GM12801 (cell line): Measurements from ENCODE around the gene TNNT2.

ENCODE experiments used
- TF ChIP-seq, protein P1 (sequence below): IDR thresholded peaks from one replicate; pipeline ENCODE4 v1.5.1; 2011; ENCODE audit warnings: control low read depth; ENCODE audit not compliant: insufficient read length; ENCODE audit errors: extremely low read depth

Gene TNNT2

DNA sequence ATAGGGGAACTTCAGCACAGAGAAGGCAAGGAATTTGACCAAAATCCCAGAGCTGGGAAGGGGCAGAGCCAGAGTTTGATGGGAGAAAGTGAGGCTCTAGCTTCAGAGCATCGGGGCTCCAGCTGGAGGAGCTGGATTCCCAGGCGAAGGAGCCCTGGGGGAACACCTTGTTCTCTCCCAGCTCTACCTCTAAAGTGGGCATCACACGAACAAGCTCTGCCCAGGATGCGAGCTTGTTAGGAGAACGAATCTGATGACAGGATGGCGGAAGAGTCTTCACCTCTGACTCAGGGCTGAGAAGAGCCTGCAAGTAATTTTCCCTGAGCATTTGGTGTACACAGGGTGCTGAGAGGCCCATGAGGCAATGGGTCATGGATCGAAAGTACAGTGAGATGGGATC, 22.0 kb downstream of the TNNT2 start:
- TF ChIP-seq, protein P1, sequence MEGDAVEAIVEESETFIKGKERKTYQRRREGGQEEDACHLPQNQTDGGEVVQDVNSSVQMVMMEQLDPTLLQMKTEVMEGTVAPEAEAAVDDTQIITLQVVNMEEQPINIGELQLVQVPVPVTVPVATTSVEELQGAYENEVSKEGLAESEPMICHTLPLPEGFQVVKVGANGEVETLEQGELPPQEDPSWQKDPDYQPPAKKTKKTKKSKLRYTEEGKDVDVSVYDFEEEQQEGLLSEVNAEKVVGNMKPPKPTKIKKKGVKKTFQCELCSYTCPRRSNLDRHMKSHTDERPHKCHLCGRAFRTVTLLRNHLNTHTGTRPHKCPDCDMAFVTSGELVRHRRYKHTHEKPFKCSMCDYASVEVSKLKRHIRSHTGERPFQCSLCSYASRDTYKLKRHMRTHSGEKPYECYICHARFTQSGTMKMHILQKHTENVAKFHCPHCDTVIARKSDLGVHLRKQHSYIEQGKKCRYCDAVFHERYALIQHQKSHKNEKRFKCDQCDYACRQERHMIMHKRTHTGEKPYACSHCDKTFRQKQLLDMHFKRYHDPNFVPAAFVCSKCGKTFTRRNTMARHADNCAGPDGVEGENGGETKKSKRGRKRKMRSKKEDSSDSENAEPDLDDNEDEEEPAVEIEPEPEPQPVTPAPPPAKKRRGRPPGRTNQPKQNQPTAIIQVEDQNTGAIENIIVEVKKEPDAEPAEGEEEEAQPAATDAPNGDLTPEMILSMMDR, result no peak

DNA sequence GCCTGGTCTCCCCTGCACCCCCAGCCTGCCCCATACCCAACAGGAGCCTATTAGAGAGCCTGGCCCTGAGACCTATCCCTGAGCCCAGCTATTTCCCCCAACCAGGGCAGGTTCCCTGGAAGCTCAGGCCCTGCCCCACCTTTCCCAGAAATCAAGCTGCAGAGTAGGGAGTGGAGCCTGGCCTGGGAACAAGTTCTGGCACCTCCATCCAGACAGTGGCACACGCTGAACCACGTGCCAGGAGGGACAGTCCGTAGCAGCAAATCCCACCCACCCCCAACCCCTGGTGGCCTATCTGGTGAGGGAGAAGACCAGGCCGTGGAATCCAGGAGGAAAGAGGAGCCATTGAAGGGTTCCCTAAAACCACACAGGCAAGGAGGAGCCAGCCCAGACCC, 22.6 kb downstream of the TNNT2 start:
- TF ChIP-seq, protein P1, result no peak

DNA sequence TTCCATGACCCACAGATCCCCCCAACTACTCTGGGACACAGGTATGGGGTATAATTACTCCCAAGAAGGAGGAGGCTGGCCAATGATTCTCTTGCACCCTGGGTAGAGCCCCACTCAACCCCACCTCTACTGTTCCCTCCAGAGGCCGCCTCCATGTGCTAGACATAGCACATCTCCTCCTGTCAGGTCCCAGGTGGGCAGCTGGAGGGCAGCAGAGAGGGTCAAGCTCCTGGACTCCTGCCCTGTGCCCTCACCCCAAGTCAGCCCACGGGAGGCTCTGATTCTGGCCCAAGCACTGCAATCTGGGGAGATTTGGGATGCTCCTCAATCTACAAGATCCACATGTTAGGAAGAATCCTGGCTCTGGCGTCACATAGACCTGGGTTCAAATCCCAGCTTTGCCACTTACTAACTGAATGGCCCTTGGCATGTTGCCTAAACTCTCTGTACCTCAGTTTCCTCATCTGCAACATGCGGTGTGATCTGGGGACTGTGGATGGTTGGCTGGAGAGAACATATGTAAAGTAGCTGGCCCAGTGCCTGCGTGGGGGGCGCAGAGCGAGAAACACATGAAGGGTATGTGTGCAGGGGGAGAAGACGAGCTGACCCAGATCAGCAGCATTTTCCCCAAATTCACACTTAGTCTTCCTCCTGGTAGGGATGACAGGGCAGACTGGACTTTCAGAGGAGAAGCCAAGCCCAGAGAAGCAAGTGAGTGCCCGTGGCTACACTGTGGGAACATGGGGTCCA, 23.2 kb downstream of the TNNT2 start:
- TF ChIP-seq, protein P1, result no peak

DNA sequence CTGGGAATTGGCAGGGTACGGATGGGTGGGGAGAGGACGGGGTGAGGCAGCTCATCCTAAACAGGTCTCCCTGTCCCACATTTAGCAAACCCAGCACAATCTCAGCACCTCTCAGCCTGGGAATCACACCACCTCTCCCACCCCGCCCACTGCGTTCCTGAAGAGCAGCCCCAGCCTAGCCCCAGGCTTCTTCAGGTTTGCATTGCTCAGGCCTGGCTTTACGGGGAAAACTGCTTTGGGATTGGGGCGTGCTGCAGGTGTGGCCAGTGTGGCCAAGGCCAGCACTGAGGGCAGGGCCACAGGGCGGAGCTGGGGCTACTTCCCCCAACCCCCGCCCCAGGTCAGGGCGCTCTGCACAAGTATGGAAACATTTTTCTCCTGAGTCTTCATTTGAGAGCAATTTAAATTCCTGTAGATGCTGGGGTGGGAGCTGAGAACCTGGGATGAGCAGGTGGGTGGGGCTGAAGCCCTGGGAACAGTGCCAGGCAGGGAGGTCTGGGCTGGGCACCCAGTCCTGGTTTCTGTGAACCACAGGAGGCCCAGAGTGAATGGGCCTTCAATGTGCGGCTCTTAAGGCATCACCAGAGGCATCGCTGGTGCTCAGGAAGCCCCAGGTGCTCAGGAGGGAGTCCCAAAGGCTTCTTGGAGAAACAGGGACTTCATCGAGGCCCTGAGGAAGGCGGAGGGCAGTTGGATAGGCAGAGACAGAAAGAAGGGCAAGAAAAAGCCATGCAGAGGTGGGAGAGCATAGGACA, 24.1 kb downstream of the TNNT2 start:
- TF ChIP-seq, protein P1, result no peak

DNA sequence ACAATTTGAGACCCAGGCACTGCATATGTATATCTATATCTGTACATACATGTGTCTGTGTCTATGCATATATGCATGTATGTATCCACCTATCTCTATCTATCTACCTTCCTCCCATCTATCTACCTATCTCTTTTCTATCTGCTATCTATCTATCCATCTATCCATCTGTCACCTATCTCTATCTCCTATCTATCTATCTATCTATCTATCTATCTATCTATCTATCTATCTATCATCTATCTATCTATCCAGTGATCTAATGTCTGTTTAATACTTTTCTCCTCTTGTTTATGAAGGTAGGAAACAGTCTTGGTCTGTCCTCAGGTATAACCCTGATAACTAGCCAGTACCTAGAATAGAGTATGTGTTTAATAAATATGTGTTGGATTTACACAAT, 25.9 kb downstream of the TNNT2 start:
- TF ChIP-seq, protein P1, result no peak

DNA sequence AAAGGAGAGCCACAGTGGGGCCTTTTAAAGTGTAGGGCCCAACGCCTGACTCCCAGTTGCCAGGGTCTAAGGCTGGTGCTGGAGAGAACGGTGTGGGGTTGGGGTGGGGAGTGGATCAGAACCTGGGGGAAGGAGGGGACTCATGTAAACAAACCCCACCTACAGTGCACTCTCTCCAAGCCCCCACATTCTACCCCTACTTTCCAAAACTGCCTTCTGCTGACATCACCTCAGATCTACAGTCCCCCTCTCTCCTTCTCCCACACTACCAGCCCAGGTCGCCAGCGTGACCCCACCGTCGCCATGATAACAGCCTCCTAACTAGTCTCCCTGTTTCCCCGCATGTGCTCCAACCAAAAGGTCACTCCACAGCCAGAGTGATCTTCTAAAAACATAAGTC, 26.6 kb downstream of the TNNT2 start:
- TF ChIP-seq, protein P1, result no peak

DNA sequence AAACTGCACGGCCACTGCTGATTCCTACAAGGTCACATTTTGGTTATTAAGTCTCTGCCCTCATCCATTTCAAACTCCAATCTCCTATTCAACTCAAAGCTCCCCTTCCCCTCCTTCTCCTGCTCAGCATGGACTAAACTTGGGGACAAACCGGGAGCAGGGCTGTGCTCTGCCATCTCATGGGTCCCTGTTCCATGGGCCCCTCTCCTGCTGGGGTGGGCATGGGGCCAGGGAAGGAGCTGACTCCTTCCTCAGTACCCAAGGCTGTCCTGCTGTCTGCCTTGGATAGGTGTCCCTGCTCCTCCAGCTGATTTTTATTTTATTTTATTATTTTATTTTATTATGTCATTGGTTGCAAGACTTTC, 27.1 kb downstream of the TNNT2 start:
- TF ChIP-seq, protein P1, result no peak
